HepG2 (cell line): ENCODE measurements around the gene PCGF3. TPM values are rescaled to one million over a fixed set of nuclear protein-coding genes. Genes with fewer than 3 reads are reported as not detected.

Experiments
- ATF2 ChIP-seq: sonication (generic); formaldehyde crosslinking; IDR thresholded peaks from 2 replicates; pipeline ENCODE4 v1.4.0; 2020; ENCODE audit warnings: missing genetic modification reagents
- ATF5 ChIP-seq: sonication (generic); formaldehyde crosslinking; IDR thresholded peaks from 2 replicates; pipeline ENCODE4 v1.4.0; 2020; ENCODE audit warnings: mild to moderate bottlenecking, low read depth, missing genetic modification reagents
- BCL6 ChIP-seq: IDR thresholded peaks from 2 replicates; pipeline ENCODE4 v1.6.1; 2016; ENCODE audit warnings: missing genetic modification reagents, missing compliant biosample characterization
- FLYWCH1 ChIP-seq: sonication (generic); formaldehyde crosslinking; IDR thresholded peaks from 2 replicates; pipeline ENCODE4 v1.8.1; 2023; ENCODE audit warnings: mild to moderate bottlenecking, missing genetic modification reagents
- GATAD1 ChIP-seq: IDR thresholded peaks from 2 replicates; pipeline ENCODE4 v1.6.1; 2016; ENCODE audit warnings: missing genetic modification reagents, missing compliant biosample characterization
- HIVEP1 ChIP-seq: sonication (generic); formaldehyde crosslinking; IDR thresholded peaks from 2 replicates; pipeline ENCODE4 v1.4.0; 2020; ENCODE audit warnings: mild to moderate bottlenecking, missing genetic modification reagents
- NFKBIZ ChIP-seq: IDR thresholded peaks from 2 replicates; pipeline ENCODE4 v1.6.1; 2018; ENCODE audit warnings: missing genetic modification reagents, missing compliant biosample characterization
- ZBTB20 ChIP-seq: sonication (generic); formaldehyde crosslinking; IDR thresholded peaks from 2 replicates; pipeline ENCODE4 v1.8.1; 2023; ENCODE audit warnings: missing genetic modification reagents, low read depth, mild to moderate bottlenecking, borderline replicate concordance
- ZBTB49 ChIP-seq: sonication (generic); formaldehyde crosslinking; IDR thresholded peaks from 2 replicates; pipeline ENCODE4 v1.4.0; 2020; ENCODE audit warnings: missing genetic modification reagents, borderline replicate concordance
- ZFP36L2 ChIP-seq: sonication (generic); formaldehyde crosslinking; IDR thresholded peaks from 2 replicates; pipeline ENCODE4 v1.4.0; 2020; ENCODE audit warnings: missing genetic modification reagents
- ZNF17 ChIP-seq: sonication (generic); formaldehyde crosslinking; IDR thresholded peaks from 2 replicates; pipeline ENCODE4 v1.5.0; 2020; ENCODE audit warnings: mild to moderate bottlenecking, missing genetic modification reagents
- ZNF260 ChIP-seq: sonication (generic); formaldehyde crosslinking; IDR thresholded peaks from 2 replicates; pipeline ENCODE4 v1.4.0; 2020; ENCODE audit warnings: missing genetic modification reagents, low read depth, mild to moderate bottlenecking, borderline replicate concordance
- ZNF333 ChIP-seq: sonication (generic); formaldehyde crosslinking; IDR thresholded peaks from 2 replicates; pipeline ENCODE4 v1.4.0; 2020; ENCODE audit warnings: mild to moderate bottlenecking, missing genetic modification reagents, borderline replicate concordance
- ZNF484 ChIP-seq: sonication (generic); formaldehyde crosslinking; IDR thresholded peaks from 2 replicates; pipeline ENCODE4 v1.5.1; 2020; ENCODE audit warnings: mild to moderate bottlenecking, low read depth, missing genetic modification reagents, borderline replicate concordance
- ZNF629 ChIP-seq: sonication (generic); formaldehyde crosslinking; conservative IDR thresholded peaks from 2 replicates; pipeline ENCODE4 v1.5.0; 2020; ENCODE audit warnings: missing genetic modification reagents
- polyA plus RNA-seq, 8 experiments: library from polyadenylated mRNA; depleted of rRNA in 3 of 8; stranded (reverse) in 7 of 8; unstranded in 1 of 8; fragments of >200 nt; fragmentation: Illumina TruSeq in 4 of 8; extraction: Trizol in 4 of 8; gene quantifications; 2 replicates each; pipeline versions ENCODE4 v1.2.1 to v1.2.3, GENCODE V29; 2011 to 2016; ENCODE audit warnings: low read depth in 4 of 8, missing spikeins in 1 of 8, mixed read lengths in 1 of 8; ENCODE audit not compliant: insufficient read depth in 1 of 8
- total RNA-seq, 5 experiments: library from RNA; depleted of rRNA; stranded (reverse); fragments of >200 nt; fragmentation: Illumina TruSeq; extraction: Trizol; gene quantifications; 2 replicates each; pipeline ENCODE4 v1.2.3, GENCODE V29; 2016; ENCODE audit warnings: low read depth in 1 of 5
- TF ChIP-seq, protein P1 (sequence below): sonication (generic); formaldehyde crosslinking; IDR thresholded peaks from 2 replicates; pipeline ENCODE4 v1.5.1; 2020; ENCODE audit warnings: mild to moderate bottlenecking, missing genetic modification reagents, borderline replicate concordance
- TF ChIP-seq, protein P2 (sequence below), 2 experiments: sonication (generic) in 1 of 2; formaldehyde crosslinking in 1 of 2; IDR thresholded peaks; 2 replicates each; pipeline versions ENCODE4 v1.6.1 to v1.9.0; 2014 to 2022; ENCODE audit warnings: antibody characterized with exemption in 1 of 2, borderline replicate concordance in 1 of 2, inconsistent platforms in 1 of 2, low read depth in 1 of 2, missing genetic modification reagents in 1 of 2

The PCGF3 gene
- total and polyA plus RNA-seq, 2 of the 13 experiments (the other 11 are each of a cell fraction or from before 2014, with no cell fraction given) = 28.6 to 66.2 TPM

GRCh38 chr4:815464-816146 lies 110.0 kb downstream of the PCGF3 start (continued):
- no peak for TF ChIP-seq ZBTB49 (CRISPR knock-in tag)
- TF ChIP-seq, protein P1, sequence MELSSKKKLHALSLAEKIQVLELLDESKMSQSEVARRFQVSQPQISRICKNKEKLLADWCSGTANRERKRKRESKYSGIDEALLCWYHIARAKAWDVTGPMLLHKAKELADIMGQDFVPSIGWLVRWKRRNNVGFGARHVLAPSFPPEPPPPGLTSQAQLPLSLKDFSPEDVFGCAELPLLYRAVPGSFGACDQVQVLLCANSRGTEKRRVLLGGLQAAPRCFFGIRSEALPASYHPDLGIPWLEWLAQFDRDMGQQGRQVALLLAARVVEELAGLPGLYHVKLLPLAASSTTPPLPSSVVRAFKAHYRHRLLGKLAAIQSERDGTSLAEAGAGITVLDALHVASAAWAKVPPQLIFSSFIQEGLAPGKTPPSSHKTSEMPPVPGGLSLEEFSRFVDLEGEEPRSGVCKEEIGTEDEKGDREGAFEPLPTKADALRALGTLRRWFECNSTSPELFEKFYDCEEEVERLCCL = no peak
- no peak for TF ChIP-seq FLYWCH1
- peak; percentile 80 for TF ChIP-seq BCL6 (CRISPR knock-in tag)
- TF ChIP-seq, protein P2, sequence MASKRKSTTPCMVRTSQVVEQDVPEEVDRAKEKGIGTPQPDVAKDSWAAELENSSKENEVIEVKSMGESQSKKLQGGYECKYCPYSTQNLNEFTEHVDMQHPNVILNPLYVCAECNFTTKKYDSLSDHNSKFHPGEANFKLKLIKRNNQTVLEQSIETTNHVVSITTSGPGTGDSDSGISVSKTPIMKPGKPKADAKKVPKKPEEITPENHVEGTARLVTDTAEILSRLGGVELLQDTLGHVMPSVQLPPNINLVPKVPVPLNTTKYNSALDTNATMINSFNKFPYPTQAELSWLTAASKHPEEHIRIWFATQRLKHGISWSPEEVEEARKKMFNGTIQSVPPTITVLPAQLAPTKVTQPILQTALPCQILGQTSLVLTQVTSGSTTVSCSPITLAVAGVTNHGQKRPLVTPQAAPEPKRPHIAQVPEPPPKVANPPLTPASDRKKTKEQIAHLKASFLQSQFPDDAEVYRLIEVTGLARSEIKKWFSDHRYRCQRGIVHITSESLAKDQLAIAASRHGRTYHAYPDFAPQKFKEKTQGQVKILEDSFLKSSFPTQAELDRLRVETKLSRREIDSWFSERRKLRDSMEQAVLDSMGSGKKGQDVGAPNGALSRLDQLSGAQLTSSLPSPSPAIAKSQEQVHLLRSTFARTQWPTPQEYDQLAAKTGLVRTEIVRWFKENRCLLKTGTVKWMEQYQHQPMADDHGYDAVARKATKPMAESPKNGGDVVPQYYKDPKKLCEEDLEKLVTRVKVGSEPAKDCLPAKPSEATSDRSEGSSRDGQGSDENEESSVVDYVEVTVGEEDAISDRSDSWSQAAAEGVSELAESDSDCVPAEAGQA (IDR thresholded peaks at IDR 0.05; ENCODE audit: low read depth) = no peak
- TF ChIP-seq, protein P2 (CRISPR knock-in tag; IDR thresholded peaks at IDR 0.05; ENCODE audit: borderline replicate concordance) = no peak
- TF ChIP-seq ZNF629 = no peak
- no peak for TF ChIP-seq ATF5 (CRISPR knock-in tag)
- TF ChIP-seq ATF2 = peak; percentile 40; the same call in 1 of the 2 replicates
- no peak for TF ChIP-seq NFKBIZ
- TF ChIP-seq ZBTB20 (CRISPR knock-in tag) = peak; percentile 62; the same call in 1 of the 2 replicates
- TF ChIP-seq ZNF17 = no peak
- no peak for TF ChIP-seq ZNF484 (CRISPR knock-in tag)
- TF ChIP-seq GATAD1 = no peak; the same call in 1 of the 2 replicates
- no peak for TF ChIP-seq ZNF333 (CRISPR knock-in tag)
- no peak for TF ChIP-seq HIVEP1 (CRISPR knock-in tag)
- TF ChIP-seq ZNF260 = no peak
- TF ChIP-seq ZFP36L2 (CRISPR knock-in tag) = no peak
